ENCODE results near the gene INHBB.

The INHBB gene

DNA sequence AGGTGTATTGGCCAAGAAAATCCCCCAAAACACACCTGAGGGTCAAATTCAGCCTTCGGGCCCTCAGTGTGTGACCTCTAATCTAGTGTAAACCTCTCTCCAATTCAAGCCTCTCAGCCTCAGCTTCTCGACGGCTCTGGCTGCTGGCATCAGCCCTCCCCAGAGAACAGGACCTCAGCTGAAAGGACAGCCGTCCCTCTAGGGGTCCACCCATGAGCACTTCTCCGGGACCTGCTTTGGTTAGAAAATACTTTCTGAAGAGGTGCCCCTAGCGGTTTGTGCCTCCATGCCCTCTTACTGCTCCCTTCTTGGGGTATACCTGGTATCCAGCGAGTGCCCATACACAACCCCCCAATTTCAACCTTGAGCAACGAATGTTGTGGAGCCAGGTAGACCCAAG lies 48.8 kb downstream of the INHBB start:
- H3K4me3 ChIP-seq (ENCODE audit: low read depth, low read length) = no peak overlapping the region

DNA sequence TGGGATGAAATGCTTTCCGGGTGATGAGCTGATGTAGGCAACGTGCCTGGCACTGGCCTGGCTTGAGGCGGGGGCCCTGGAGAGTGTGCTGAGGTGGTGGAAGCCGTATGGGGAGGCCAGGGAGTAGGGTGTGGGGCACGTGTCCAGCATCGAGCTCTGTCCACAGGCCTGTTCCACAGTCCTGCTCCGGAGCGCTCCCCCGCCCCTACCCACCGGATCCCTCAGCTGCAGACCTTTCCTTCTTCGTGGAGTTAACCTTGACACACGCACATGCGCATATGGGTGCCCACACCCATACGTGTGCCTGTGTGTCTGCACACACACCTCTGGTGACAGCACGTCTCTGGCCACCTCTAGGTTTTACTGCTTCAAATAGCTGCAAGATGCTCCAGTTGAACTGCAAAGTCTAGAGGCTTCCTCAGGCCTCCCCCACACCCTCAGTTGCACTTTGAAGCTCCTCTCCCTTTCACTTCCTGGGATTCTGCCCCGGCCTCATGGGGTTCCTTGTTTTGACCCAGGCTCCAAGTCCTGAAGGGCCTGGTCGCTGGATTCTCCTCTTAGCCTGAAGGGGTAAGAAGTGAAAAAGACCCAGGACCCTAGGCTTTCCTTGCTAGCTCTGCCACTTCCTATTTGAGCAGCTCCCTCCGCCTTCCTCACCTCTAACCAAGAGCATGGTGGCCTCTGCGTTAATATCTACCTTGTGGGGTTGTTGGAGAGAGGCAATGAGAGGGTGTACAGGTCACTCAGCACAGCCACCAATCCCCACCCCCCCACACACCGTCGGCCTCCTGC lies 49.5 kb downstream of the INHBB start:
- H3K4me3 ChIP-seq (ENCODE audit: low read depth, low read length) = no peak overlapping the region

DNA sequence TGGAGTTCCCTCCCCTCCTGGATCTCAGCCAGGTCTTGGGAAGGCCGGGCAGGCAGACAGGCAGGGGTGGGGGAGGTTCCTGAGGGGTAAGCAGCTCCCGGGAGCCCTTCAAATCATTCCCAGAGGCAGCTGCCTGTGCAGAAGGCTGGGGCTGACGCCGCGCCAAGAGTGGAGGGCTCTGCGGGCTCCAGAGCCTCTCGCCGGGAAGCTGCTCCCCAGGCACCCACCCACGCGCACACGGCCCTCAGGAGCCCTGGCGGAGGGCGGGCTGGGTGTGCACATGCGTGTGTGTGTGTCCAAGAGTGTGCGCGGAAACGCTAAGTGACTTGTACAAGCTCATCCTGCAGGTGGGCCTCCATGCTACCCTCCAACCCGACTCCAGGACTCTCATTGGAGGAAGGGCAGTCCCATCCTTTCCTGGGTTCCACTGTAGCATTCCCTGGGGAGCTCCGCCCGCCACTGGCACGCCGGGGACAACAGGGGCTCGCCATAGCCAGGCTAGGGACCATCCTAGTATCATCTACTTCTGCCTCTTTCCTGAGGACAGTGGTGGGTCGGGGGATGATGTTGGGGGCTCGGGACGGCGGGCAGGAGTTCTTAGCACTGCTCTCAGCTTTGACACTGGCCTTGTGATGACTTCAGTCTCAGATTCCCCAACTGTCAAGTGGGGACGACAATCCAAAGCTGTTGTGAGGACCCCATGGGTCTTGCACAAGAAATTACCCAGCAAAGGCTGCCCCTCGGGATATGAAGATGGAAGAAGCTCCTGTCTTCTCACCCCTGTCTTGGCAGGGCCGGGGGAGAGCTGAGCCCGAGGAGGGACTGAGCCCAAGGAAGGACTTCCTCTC lies 50.3 kb downstream of the INHBB start:
- no peak overlapping the region for H3K4me3 ChIP-seq (ENCODE audit: low read depth, low read length)

DNA sequence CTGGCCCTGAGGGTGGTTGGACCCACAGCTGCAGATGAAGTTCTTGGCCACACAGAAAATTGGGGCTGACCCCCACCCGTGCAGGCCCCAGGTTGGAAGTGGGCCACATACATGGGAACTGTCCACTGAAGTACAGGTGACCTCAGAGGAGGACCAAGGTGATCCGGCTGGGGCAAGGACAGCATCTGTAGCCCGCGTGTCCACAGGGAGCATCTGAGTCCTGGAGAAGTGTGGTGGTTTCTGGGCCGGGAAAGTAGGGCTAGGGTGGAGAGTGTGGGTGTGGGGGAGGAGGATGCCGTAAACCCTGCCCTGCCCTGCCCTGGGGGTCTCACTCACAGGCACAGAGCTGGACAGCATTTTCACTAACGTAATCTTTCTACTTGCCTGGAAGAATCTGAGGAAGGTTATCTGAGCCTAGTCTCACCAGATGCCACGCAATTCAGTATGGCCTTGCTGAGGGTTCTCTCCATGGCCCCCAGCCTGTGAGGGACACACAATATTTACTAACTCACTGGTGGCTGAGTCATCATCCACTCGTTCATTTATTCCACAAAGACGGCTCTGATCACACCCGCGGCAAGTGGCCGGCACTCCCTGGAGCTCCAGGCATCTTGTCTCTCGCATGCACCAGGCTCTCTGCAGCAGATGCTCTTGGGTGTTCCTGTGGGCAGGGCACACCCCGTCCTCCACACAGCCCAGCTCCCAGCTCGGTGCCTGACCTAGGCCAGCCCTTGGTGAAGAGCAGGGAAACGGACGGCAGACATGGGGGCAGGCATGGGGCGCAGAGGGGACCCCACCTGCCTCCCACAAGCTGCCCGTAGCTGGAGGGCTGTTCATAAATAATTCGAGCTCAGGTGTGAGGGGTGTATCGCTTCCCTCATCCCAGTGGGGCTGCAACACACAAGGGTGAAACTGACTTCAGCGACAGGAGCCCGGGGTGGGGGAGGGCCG lies 51.2 kb downstream of the INHBB start:
- no peak overlapping the region for H3K4me3 ChIP-seq (ENCODE audit: low read depth, low read length)

DNA sequence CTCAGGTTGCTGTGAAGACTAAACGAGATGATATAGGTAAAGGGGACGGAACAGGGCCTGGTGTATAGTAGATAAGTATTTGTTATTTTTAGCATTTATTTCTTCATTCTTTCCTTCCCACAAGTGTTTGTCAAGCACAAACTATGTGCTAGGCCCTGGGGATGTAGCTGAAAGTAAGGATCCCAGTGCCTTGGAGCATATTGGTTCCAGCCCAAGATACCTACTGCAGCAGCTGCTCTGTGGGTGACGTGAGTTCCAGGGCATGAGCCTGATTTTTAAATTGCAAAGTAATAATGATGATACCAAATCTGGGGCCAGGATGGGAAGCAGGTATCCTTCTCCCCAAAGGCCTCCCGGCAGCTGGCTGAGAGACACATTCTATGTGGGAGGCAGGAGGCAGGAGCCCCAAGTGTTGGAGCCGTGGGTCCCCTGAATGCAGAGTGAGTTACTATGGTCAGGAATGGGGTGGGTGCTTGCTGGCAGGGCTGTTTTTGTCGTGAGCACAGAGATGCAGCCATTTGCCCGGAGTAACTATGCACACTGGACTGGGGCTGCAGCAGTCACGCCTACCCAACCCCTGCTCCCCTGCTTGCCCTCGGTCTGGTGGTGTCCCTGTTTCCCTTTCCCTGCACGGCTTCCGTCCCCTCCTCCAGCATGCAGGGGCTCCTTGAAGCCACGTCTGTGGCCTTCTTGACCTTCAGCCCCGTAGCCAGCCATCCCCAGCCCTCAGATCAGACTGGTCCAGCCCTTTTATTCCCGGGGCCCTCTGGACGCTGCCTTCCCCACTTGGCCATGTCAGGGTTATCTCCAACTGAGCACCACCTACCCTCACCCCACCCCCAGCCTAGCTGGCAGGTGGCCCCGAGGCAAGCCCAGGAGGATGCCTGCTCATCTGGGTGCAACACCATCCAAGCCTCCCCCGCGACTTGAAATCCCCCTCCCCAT lies 52.4 kb downstream of the INHBB start:
- H3K4me3 ChIP-seq (ENCODE audit: low read depth, low read length) = no peak overlapping the region

DNA sequence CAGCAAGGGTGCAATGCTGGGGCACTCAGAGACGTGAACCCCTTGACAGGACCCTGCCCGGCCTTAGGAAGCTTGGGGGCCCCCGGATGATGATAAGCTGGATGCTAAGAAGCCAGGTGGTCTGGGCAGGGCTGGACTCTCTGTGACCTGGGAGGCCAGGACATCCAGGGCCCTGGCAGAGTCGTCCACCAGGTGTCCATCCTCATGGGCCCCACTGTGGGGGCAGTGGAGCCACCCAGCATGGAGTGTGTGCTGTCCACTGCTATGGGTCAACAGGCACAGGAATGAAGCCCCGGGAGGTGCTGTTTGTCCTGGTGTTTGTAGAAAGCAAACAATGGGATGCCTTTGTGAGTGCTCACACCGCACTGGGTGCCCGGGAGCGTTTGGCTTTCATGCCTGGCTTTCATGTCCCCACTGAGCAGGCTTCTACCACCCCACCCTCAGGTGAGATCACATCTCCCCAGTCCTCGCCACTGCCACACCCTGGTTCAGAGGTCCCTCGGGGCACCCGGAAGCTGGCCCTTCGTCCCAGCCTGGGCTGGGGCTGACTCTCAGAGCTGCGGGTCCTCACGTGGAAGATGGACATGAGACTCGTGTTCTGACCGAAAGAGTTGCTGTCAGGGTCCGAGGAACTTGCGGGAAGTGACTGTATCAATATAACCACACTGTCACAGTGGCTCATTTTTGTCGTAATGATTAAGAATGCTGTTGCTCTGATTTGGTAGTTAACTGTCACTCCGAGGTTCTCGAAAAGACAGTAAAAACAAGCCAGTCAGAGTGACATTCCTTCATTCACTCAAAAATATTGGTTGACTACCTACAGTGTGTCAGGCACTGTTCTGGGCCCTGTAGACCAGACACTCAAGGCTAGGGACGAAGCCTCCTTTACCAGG lies 53.3 kb downstream of the INHBB start:
- H3K4me3 ChIP-seq (ENCODE audit: low read depth, low read length) = no peak overlapping the region

DNA sequence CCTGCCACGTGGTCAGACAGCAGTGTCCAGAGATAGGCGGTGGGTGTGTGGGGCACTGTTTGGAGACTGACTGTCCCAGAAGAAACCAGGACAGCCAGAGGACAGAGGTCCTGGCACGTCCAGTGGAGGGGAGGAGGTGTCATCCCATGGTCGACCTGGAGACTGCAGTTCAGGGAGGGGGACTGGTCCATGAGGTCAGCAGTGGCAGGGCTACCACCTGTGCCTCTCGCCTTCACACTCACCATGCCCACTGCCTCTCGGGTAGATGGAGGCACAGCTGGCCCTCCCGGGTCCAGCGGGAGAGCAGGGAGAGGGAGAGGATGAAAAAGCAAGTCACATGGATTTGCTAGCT lies 53.9 kb downstream of the INHBB start:
- H3K4me3 ChIP-seq (ENCODE audit: low read depth, low read length) = no peak overlapping the region

DNA sequence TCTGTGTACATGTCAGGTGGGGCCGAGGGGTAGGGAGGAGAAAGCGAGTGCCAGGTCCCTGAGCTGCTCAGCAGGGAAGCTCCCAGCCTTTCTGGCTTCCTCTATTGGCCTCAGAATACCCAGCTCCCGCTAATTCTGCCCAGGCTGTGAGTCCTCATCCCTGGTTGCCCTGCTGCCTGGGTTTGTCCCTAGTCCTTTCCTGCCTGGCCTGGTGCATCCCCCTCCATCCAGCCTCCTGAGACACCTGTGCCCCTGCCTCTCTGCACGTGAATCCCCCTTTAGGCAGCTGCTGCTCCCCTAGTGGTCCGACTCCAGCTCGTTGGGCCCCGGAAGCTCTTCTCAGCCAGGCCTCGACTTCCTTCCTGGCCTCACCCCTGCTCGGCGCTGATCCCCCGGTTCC lies 54.6 kb downstream of the INHBB start:
- no peak overlapping the region for H3K4me3 ChIP-seq (ENCODE audit: low read depth, low read length)

All from iPS-11a (cell line).